ENCODE data around the gene TSPAN18.

Gene TSPAN18

DNA sequence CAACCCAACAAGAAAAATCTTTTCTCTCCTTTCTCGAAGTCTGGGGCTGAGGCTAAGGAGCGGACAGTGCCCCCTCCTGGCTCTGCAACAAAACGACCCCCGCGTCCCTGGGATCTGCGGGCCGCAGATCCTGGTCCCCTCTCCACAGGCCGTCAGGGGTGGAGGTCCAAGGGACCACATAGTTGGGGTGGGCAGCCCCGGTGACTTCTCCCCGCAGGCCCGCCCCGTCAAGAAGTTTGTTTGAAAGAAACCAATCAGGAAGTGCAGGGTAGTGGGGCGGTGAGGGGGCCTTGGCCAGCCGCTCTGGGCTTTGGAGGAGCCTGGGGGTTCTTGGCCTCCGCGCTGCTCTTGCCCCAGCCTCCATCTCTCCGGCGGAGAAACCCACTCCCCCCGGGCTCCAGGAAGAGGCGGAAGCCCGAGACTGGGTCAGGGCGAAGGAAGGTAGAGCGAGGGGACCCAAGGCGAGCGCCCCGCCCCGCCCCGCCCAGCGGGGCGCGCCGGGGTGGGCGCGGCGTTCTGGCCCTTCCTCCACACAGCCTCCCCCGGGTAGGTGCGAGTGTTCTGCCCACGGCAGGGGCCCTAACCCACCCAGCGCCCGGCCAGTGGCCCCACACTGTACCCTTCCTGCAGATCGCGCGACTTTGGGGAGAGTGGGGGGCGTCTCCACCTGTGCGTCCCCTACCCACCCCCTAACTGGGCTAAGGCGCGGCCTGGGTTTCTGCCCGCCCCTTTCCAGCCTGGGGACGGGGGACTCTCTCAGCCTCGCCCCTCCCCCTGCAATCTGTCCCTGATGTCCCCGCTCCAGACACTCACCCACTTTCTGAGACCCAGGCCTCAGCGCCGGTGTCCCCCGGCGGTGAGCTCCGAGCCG, 222.6 kb downstream of the TSPAN18 start:
- peak; percentile 87 for DNase-seq

DNA sequence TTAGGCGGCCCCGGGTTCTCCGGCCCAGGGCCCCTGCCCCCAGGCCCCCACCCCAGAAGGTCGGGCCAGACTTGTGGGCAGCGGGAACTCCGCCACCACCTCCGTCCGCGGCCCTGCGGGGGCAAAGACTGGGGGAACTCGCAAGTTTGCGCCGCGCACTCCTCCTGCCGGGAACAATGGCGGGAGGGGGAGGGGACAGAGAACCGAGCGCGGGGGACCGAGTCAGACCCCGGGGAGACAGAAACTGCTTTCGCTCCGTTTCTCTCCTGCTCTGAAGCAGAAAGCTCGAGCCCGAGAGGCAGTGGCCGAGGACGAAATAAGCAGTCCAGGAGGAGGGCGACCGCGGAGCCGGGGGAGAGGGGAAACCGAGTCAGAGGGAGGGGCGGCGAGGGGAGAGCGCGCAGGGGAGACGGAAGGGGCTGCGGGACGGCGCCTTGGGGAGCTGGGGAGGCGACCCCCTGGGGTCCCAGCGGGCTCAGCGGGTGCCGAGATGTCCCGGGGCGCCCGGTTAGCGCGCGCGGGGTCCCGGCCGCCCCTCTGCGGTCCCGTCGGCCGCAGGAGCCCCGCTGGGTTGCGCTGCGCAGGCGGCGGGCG, 223.4 kb downstream of the TSPAN18 start:
- peak; percentile 88 for DNase-seq

DNA sequence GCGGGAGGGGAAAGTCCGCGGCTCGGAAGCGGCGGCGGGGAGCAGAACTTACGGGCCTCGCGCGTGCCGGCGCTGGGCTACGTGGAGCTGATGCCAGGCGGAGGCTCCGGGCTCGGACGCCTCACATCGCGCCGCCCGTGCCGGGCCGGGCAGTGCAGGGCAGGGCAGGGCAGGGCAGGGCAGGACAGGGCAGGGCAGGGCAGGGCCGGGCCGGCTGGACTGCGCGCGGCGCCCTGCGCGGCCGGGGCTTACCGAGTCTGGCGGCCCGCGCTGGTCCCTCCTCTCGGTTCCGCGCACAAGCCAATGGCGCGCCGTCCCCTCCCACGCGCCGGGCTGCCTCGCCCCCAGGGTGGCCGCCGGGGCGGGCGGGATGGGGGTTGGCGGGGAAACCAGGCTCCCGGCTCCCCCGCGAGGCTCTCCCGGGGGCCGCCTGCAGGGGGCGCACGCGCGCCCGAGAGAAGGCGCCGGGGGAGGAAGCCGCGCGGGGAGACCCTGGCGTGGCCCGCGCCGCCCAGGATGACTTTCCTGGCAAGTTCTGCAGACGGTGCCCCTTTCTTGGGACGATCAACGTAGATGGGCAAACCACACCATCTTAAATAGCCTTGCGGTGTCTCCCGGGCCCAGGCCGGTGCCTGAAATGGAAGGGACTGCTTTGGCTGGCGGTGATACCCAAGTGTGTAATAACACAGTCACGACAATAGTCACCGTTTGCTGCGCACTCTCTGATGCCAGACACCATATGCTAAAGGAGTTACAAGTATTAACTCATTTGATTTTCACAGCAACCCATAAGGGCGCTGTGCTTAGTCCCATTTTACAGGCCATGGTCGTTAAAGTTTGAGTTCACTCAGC, 224.1 kb downstream of the TSPAN18 start, which contains the start of gene TP53I11:
Gene TP53I11, minus strand, starts transcription at position 259 of the 852 bp plus-strand sequence. CDS start 12,548 bp downstream, outside the sequence.
- peak; percentile 83 for DNase-seq

DNA sequence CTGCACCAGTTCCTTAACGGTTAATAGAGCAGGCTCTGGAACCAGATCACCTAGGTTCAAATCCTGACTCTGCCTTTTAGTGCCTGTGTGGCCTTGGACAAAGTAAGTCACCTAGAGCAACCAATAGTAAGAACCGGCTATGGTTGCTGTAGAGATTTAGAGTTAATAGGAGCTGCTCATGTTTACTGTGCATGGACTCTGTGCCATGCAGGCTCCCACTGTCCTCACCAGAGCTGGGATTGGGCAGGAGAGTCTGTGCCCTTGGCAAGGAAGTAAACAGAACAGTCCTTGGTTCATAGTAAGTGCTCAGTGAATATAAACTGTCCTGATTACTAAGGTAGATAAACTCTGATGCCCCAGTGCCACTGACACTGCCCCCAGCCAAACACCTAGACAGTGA, 225.3 kb downstream of the TSPAN18 start:
- no peak for DNase-seq

DNA sequence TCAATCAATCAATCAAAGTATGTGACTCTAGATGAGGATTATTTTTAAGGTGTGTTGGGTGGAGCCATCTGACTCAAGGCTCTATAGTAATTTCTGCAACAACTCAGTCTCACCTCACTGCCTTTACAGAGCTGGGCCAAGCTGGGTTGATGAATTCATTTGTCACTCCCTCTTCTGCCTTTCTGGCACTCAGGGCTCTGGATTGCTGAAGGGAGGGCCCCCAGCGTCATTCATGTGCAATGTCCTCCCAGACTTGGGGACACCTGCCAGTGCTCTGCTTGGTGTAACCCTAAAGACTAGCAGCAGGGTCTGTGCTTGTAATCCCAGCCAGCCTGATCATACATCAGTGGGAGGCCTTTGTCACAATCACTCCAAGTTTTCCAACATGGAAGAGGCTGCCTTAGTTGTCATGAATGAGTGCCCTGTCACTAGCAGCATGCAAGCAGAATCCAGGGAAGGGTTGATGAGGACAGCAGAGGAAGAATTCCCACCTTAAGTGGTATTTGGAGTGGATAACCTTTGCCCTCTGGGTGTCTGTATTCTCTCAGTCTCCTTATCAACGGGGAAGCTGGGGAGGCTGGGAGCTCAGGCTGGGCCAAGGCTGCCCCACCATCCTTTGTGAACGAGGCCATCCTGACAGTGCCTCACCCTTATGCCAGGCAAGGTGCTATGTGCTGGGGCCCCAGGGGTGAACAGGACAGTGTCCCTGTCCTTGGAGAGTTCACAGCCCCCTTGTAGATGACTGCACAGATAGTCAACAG, 225.9 kb downstream of the TSPAN18 start:
- DNase-seq, result no peak

DNA sequence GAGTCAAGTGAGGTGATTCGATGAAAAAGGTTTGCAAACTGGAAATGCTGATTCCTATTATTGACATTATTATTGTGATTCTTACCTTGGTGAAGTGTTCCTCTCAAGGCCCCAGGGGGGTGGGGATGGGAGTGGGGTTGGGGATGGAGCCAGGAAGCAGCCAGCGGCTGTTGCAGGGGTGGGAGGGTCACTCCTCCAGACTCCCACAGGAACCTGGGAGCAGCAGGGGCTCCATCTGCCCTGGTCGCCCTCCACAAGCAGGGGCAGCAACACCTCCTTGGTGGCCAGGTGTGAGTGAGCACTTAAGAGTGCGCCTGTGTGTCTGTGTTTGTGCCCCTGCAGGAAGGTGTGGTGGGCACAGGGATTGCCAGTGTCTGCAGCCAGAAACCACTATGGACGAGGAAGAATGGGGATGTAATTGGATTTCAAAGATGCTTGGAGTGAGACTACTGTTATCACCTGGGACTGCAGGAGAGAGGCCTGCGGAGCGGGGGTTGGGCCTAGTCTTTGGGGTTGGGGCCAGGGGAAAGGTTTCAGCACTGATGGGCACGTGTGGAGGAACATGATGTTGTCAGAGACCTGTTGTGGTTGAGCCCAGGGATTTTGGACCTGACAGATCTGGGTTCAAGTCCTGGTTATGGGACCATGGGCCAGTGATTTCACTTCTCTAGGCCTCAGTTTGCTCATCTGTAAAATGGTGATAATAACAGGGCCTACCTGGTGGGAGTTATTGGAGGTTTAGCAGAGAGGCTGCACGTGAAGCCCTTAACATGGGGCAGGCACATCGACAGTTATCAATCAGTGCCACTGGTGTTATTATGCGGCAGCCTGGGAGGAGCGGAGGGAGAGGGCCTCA, 227.5 kb downstream of the TSPAN18 start:
- no peak for DNase-seq

DNA sequence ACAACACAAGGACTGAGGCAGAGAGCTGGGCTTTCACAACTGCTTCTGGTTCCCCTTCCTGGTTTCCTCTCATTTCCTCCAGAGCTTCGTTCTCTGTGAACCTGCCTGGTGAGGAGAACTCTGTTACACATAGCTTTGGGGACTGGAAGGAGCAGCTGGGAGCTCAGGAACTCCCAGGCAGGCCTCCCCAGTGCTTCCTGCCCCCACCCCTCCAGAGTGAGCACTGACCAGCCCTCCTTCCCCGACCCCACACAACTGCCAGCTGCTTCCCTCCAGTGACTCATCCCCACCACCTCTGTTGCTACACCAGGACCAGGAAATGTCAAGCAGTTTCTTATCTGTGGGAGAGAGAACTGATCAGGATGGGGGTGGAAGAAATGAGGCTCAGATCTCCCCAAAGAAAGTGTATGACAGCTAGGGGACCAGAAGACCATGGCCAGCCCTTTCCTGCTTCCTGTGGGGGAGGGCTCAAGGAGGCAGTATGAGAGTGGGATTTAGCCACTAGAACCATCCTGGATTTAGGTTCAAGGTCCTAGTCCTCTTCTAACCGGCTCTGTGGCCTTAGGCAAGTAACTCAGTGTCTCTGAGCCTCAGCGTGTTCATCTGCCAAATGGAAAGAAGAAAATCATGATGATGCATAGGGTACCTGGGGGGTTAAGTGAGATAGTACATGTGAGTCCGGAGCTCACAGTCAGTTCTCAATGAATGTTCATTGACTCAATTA, 228.4 kb downstream of the TSPAN18 start:
- DNase-seq, result peak; percentile 50

DNA sequence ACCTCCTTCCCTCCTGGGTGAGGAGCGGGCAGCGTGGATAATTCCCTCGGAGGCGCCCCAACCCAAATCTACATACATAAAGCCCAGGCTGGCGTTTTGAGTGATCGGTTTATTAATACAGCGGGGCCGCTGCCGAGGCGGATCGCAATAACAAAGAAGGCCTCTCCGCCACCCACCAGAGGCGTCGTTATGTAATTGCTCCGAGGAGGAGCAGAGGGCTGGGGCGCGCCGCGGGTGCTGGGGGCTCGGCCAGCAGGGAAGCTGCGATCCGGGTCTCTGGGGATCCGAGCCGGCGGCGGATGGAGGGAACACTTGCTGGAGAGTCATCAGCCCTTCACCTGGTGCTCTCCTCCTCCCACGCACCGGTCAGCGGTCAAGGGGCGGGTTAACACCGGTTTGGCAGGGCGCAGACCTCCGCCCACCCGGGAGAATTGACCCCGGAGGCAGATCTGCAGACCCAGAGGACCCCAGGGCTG, 230.3 kb downstream of the TSPAN18 start:
- DNase-seq, result peak; percentile 84

DNA sequence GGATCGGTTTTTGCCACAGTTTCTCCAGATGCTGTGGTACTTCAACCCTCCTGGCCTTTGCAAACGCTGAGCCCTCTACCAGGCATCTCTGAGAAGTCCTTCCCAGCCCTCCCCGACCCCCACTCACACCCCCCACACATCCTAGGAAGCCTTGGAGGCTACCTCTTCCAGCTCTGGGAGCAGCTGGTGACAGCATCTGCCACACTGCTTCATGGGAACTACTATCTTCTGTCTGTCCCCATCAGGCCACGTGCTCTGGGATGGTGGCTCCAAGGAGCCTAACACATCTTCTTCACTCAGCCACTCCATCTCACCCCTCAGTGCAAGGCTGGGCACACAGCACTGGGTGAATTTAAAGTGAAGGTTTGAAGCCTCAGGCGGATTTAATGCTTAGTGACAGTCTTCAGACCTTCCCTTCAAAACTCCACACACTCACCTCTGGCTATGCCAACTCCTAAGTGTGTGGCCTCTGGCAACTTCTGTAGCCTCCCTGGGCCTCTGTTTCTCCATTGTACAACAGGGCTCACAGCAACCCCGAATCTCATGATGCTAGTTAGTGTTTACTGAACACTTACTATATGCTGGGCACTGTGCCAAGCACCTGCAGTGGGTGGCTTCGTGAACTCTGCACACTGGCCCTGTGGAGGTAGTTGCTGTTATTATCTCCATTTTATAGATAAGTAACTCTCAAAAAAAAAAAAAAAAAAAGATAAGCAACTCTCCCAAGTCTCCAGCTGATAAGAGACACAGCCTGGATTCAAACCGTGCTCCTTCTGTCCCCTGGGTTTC, 231.2 kb downstream of the TSPAN18 start:
- DNase-seq, result peak; percentile 66

DNA sequence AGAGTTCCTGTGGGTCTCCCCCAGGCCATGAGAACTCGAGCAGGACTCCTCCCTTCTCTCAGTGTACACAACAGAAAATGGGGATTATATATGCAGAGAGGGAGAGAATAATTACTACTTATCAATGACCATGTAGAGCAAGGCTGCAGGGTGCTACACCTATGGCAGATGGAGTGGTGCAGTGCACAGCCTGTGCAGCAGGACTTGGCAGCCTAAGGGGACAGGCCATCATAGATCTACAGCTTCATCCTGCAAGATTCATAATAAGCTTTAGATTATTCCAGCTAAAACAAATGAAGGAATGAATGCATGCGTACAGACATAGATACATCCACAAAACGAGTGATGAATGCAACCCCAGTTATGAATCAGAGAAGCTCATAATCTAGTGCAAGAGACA, 232.3 kb downstream of the TSPAN18 start:
- no peak for DNase-seq

DNA sequence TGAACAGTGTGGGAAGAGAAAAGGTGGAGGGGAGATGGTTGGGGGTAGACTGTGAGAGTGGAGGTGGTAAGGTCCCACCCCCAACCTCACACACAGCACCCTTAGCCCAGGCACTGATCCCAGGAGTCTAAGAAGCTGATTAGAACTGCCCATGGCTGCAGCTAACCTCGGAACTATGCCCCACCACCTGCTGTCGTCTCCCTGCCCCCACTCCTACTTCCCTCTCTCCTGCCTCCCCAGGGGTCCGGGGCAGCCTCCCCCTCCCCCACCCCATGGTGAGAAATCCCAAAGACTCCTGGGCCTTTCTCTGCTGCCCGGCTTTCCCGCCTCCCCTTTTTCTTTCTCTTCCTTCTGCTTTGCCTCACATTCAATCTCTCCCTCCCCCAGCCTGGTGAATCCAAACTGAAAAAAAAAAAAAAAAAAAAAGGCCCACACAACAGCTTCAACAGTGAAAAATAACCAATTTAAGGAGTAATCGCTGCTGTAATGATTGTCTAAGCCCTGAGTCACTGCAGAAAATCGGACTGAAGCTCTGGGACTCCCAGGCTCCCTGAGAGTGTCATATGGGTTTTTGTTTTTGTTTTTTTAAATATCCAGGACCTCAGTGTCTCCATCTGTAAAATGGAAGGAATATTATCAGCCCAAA, 233.6 kb downstream of the TSPAN18 start:
- no peak for DNase-seq

DNA sequence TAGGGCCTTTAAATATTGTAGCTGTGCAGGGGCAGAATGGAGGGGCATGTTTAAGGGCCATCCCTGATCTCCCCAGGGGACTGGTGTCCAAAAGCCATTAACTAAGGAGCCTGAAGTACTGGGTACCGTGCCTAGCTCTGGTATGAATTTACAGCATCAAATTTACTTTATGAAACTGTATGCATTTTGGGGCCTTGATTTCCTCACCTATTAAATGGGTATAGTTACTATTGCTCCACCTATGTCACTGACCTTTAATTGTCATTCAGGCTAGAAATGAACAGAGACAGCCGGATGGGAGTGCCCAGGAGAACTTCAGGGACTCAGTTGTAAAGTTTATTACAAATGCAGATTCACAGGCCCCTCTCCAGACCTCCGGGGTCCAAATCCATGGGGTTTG, 235.7 kb downstream of the TSPAN18 start:
- no peak for DNase-seq

DNA sequence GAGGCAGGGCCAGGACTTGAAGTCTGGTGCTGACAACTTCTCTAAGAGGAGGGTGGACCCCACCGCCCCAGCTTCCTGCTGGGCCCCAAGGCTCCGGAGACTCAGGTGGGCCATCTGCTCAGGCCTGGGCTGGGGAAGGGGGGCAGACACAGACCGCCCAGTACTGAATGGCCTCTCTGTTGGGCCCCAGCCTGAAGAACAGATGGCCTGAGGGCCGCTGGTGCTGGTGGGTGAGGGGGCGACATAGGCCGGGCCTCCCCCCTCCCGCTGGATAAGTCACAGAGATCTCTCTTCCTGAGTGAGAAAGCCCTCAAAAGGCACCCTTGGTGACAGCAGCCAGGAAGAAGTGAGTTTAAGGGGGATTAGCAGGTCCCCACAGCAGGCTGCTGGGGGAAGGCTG, 236.4 kb downstream of the TSPAN18 start:
- peak; percentile 49 for DNase-seq

DNA sequence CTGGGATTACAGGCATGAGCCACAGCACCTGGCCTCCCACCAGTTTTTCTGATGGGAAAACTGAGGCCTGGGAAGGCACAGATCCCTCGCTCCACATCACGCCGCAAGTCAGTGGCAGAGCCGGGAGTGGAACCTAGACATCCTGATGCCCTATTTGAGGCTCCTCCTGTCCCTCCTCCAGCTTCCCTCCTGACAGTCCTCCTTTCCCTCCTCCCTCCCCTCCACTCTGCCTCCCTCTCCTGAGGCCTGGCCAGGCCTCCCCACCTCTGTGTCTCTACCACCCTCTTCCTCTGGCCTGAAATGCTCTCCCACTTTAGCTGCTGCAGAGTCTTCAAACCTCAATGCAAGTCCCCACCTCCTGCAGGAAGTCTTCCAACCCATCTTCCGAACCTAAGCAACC, 237.2 kb downstream of the TSPAN18 start:
- DNase-seq, result no peak

DNA sequence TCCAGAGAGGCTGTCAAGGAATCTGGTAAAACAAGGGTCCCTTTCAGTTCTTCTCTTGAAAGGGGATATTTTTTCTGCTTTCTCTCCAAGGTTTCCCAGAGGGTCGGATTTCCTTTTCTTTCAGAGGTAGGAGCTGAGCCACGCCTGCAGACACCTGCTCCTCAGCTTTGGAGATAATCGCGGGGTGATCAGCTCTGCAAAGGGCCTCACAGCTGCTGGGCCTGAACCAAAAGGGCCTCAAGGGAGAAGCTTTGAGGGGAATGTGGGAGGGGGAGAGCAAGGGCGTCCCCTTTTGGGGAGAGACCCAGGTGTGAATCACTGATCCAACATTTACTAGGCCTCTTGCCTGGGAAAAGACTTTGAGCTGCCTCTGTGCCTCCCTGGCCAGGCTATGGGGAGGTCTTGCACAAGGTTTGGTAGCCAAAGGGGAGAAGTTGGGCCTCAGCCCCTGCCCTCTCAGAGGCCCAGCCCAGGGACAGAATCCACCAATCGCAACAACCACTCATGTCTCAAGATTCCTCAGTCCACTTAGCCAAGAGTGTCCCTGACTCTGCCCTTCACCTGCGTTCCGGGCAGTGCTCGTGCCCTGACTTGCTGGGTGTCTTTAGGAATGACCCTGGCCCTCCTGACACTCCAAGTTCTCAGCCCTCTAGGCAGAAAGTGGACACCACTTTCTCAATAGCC, 237.9 kb downstream of the TSPAN18 start:
- DNase-seq, result peak; percentile 20

DNA sequence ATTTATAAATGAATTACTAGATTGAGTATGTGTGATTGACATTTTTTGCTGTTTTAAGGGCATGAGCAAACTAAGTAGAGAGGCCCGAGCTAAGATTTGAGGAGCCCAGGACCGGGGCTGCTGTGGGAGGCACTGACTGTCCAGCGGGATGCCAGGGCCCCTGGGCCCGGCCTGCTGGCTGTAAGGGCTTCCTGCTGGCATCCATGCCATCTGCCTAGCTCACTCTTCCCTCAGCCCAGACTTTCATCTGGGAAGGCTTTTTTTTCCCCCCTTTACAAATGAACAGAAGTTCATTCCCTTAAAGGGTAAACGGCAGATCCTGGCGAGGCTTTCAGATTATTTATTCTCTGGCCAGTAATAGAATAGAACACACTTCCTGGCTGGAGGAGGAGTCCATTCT, 239.9 kb downstream of the TSPAN18 start:
- DNase-seq, result no peak

DNA sequence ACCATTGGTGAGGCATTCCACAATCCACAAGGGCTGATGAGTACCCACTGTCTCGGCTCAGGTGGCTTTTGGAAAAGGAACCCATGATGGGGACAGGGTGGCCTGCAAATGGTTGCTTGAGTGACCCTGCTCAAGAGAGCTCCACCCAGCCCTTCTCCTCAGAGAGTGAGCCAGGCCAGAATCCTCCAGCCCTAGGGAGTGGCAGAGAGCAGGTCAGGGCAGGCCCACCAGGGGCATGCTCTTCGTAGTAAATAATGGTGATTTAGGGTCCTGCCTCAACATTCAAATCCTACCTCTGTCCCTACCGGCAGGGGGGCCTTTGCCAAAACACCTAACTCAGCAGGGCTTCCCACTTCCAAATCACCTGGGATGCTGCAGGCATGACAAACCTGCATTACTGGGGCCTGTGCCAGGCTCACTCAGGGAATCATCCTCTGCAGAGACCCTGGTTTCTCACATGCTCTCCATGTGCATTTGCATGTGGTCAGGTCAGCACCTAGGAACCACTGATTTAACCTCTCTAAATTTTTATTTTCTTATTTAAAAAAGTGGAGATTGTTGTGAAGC, 241.3 kb downstream of the TSPAN18 start:
- no peak for DNase-seq

DNA sequence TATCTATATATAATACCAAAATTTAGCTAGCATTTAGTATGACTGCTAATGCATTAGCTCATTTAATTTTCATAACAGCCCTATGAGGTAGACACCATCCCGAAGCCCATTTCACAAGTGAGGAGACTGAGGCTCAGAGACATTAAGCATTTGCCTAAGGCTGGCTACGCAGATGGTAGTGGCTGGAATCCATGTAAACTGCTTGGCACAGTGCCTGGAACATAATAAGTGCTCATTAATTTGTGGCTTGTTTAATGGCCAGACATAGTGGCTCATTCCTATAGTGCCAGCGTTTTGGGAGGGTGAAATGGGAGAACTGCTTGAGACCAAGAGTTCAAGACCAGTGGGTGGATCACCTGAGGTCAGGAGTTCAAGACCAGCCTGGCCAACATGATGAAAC, 241.7 kb downstream of the TSPAN18 start:
- no peak for DNase-seq
